ENCODE results near the gene SLC7A6OS. TPM values are rescaled to one million over a fixed set of nuclear protein-coding genes. Genes with fewer than 3 reads are reported as not detected.

The SLC7A6OS gene
- total RNA-seq, 1 experiment from 2014 or later = 16.0 TPM

- in situ Hi-C loops (cut with HindIII; ENCODE audit: low pct_unique_long_range_greater_than_20kb, low sequenced_read_pairs) = no loop called here
- no TSS peak for BruUV-seq (replicated peaks)
- CTCF ChIA-PET = no interaction called here
- TF ChIP-seq, protein P1, sequence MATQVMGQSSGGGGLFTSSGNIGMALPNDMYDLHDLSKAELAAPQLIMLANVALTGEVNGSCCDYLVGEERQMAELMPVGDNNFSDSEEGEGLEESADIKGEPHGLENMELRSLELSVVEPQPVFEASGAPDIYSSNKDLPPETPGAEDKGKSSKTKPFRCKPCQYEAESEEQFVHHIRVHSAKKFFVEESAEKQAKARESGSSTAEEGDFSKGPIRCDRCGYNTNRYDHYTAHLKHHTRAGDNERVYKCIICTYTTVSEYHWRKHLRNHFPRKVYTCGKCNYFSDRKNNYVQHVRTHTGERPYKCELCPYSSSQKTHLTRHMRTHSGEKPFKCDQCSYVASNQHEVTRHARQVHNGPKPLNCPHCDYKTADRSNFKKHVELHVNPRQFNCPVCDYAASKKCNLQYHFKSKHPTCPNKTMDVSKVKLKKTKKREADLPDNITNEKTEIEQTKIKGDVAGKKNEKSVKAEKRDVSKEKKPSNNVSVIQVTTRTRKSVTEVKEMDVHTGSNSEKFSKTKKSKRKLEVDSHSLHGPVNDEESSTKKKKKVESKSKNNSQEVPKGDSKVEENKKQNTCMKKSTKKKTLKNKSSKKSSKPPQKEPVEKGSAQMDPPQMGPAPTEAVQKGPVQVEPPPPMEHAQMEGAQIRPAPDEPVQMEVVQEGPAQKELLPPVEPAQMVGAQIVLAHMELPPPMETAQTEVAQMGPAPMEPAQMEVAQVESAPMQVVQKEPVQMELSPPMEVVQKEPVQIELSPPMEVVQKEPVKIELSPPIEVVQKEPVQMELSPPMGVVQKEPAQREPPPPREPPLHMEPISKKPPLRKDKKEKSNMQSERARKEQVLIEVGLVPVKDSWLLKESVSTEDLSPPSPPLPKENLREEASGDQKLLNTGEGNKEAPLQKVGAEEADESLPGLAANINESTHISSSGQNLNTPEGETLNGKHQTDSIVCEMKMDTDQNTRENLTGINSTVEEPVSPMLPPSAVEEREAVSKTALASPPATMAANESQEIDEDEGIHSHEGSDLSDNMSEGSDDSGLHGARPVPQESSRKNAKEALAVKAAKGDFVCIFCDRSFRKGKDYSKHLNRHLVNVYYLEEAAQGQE (IDR thresholded peaks at IDR 0.05; ENCODE audit: insufficient read depth in 1 of 2, low read depth in 2 of 2, low read length in 1 of 2) = no peak
- TF ChIP-seq SIN3A (IDR thresholded peaks at IDR 0.05; ENCODE audit: borderline replicate concordance, insufficient read depth, low read depth, low read length) = no peak
- TF ChIP-seq CTCF (IDR thresholded peaks at IDR 0.05) = no peak
- TF ChIP-seq POLR2AphosphoS5 (IDR thresholded peaks at IDR 0.05; ENCODE audit: low read depth, low read length) = no peak
- TF ChIP-seq TCF7L2 (IDR thresholded peaks at IDR 0.05; ENCODE audit: low read depth, low read length) = no peak
- POLR2A ChIA-PET = no interaction called here
- DNase-seq (ENCODE audit: low read depth, low spot score) (no peak), ATAC-seq (peak; percentile 66; the same call in 1 of the 2 replicates)
- no peak overlapping the region for H3K27ac ChIP-seq (ENCODE audit: low read length)
- no peaks in the 10 kb centered on the region for H3K9me3 ChIP-seq (ENCODE audit: control insufficient read depth, insufficient read depth, low read depth, low read length)
- H3K36me3 ChIP-seq (ENCODE audit: control insufficient read depth, insufficient read depth, low read length) = no peaks in the 10 kb centered on the region; the same call in 1 of the 2 replicates
- H3K4me1 ChIP-seq (ENCODE audit: control insufficient read depth, insufficient read depth, low read length) = no peaks in the 10 kb centered on the region
- H3K27me3 ChIP-seq (ENCODE audit: control insufficient read depth, insufficient read depth, low read length) = no peaks in the 10 kb centered on the region
- no peak overlapping the region for H3K4me3 ChIP-seq (ENCODE audit: low read depth in 2 of 2, low read length in 2 of 2)
- intact Hi-C loops (cut with micrococcal nuclease; ENCODE audit: unreplicated experiment) = no loop called here
Observed at GRCh38 chr16:68287276-68288251, 23.2 kb downstream of the SLC7A6OS start.

- no peaks in the 10 kb centered on the region for H3K4me1 ChIP-seq (ENCODE audit: control insufficient read depth, insufficient read depth, low read length)
- TF ChIP-seq TCF7L2 (IDR thresholded peaks at IDR 0.05; ENCODE audit: low read depth, low read length) (no peak), CTCF (IDR thresholded peaks at IDR 0.05) (no peak), SIN3A (IDR thresholded peaks at IDR 0.05; ENCODE audit: borderline replicate concordance, insufficient read depth, low read depth, low read length) (no peak), POLR2AphosphoS5 (IDR thresholded peaks at IDR 0.05; ENCODE audit: low read depth, low read length) (no peak)
- TF ChIP-seq, protein P1 (IDR thresholded peaks at IDR 0.05; ENCODE audit: insufficient read depth in 1 of 2, low read depth in 2 of 2, low read length in 1 of 2) = no peak
- in situ Hi-C loops (cut with HindIII; ENCODE audit: low pct_unique_long_range_greater_than_20kb, low sequenced_read_pairs) = no loop called here
- no peak overlapping the region for H3K4me3 ChIP-seq (ENCODE audit: low read depth in 2 of 2, low read length in 2 of 2)
- no peak overlapping the region for H3K27ac ChIP-seq (ENCODE audit: low read length)
- no peak for DNase-seq (ENCODE audit: low read depth, low spot score)
- BruUV-seq (replicated peaks) = no TSS peak
- intact Hi-C loops (cut with micrococcal nuclease; ENCODE audit: unreplicated experiment) = no loop called here
- POLR2A ChIA-PET = no interaction called here
- no peak for ATAC-seq
- H3K27me3 ChIP-seq (ENCODE audit: control insufficient read depth, insufficient read depth, low read length) = no peaks in the 10 kb centered on the region
- CTCF ChIA-PET = no interaction called here
- no peaks in the 10 kb centered on the region for H3K9me3 ChIP-seq (ENCODE audit: control insufficient read depth, insufficient read depth, low read depth, low read length)
- no peaks in the 10 kb centered on the region; the same call in 1 of the 2 replicates for H3K36me3 ChIP-seq (ENCODE audit: control insufficient read depth, insufficient read depth, low read length)
Observed at GRCh38 chr16:68286153-68287074, 24.3 kb downstream of the SLC7A6OS start.
